LNCAP (cell line): ENCODE measurements around the gene PSAP.

Experiments used
- TF ChIP-seq, protein P1 (sequence below): fragments of 450-650 bp; IDR thresholded peaks from 2 replicates; pipeline ENCODE4 v1.5.1; 2017; ENCODE audit warnings: mild to moderate bottlenecking

PSAP gene

DNA sequence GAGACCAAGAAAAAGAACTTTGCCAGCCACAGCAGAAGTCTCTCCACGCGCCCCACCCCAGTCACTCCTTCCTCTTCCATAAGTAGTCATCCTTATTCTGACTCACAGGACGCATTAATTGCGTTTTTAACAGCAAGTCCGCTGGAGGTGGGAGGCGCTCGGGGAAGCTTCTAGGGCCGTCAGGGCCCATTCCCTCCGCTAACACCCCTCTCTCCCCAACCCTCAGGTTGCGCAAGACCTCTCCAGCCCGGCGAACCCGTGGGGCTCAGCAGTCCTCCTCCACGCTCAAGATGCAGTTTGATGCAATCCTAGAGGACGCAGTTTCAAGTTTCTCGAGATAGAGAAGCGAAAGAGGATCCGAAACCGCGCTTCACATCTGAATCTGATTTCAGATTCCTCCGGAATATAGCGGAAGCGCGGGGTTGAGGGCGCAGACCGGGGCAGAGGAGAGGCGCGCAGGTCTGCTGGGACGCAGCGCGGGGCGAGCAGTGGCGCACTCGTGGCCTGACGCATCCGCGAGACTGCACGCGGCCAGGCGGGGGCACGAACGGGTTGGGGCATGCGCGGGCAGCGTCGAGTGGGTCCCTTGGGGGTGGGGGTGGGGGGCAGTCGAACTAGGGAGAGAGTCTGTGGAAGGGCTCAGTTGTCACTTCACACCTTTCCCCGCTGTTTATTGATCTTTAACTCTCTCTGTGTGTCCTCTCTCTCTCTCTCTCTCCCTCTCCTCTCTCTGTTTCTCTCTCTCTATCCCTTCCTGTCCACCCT, 37.8 kb upstream of the PSAP start:
- TF ChIP-seq, protein P1, sequence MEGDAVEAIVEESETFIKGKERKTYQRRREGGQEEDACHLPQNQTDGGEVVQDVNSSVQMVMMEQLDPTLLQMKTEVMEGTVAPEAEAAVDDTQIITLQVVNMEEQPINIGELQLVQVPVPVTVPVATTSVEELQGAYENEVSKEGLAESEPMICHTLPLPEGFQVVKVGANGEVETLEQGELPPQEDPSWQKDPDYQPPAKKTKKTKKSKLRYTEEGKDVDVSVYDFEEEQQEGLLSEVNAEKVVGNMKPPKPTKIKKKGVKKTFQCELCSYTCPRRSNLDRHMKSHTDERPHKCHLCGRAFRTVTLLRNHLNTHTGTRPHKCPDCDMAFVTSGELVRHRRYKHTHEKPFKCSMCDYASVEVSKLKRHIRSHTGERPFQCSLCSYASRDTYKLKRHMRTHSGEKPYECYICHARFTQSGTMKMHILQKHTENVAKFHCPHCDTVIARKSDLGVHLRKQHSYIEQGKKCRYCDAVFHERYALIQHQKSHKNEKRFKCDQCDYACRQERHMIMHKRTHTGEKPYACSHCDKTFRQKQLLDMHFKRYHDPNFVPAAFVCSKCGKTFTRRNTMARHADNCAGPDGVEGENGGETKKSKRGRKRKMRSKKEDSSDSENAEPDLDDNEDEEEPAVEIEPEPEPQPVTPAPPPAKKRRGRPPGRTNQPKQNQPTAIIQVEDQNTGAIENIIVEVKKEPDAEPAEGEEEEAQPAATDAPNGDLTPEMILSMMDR: no peak

DNA sequence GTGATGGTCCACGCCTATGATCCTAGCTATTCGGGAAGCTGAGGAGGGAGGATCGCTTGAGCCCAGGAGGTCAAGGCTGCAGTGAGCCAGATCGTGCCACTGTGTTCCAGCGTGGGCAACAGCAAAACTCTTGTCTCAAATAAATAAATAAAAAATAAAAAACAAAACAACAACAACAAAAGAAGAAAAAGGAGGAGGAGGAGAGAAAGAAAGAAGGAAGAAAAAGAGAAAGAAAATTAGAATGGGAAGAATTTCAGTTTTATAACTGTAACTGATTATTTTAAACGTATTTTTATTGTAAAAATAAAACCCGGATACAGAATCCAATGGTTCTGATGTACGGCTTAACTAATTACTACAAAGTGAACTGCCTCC, 37.2 kb upstream of the PSAP start:
- TF ChIP-seq, protein P1: no peak

DNA sequence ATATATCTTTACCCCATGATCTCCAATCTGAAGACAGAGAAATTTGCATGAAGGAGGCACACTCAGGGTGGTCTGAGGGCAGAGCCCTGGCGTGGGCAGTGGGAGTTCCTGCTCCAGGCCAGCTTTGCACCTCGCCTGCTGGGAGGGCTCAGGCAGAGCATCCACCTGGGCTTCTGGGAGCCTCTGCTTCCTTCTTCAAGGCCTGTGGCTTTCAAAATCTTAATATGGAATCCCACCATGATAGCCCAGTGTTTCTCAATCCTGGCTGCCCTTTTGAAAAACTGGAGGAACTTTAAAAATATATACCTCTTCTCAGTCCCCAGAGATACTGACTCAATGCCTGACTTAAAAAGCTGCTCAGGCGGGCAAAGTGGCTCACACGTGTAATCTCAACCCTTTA, 36.7 kb upstream of the PSAP start:
- TF ChIP-seq, protein P1: no peak

DNA sequence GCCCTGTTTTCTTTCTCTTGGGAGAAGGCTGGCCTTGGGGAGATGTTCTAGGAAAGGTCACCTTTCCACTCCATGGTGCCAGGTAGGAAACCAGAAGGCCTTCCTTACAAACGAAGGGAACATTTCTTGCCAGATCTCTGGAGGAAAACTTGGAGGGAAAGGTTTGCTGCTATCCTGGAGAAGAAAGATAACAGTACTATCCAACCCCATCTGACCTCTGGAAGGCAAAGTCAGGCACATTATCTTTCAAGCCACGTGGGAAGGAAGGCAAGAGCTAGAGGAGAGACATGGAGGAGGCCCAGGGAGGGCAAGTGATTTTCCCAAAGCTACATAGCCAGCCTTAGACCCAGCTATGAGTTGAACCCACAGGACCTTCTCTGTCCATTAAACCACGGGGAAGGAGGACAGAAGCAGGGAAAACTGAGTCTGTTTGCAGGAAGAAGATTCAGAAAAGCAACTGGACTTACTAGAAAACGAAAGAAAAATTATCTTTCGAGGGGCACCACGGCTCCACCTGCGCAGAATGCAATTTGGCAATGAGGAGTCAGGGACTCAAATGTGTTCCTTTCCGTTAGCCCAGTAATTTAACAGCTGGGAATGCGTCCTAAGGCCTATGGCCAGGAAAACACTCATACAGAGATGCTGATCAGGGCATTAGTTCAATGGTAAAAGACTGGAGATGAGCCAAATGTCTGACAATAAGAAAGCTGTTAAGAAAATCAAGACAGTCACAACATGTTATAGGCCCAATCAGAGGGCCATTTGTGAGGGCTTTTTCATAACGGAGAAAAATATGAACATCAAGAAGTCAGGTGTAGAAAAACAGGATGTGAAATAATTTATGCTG, 32.0 kb upstream of the PSAP start:
- TF ChIP-seq, protein P1: no peak

DNA sequence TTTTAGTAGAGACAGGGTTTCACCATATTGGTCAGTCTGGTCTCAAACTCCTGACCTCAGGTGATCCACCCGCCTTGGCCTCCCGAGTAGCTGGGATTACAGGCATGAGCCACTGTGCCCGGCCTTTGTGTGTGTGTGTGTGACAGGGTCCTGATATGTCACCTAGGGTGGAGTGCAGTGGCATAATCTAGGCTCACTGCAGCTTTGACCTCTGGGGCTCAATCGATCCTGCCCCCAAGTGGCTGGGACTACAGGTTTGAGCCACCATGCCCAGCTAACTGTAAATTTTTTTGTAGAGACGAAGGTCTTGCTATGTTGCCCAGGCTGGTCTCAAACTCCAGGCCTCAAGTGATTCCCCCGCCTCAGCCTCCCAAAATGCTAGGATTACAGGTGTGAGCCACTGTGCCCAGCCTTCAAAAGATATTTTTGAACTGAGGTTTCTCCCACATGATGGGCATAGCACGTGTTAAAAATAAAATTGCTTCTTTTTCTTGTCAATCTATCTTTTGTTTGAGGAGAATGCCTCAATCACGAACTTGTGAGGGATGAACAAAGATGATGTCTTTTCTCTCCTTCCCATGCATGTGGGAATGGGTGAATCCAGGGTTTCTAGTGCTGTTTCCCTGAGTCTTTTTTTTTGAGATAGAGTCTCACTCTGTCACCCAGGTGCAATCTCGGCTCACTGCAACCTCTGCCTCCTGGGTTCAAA, 30.8 kb upstream of the PSAP start:
- TF ChIP-seq, protein P1: no peak

DNA sequence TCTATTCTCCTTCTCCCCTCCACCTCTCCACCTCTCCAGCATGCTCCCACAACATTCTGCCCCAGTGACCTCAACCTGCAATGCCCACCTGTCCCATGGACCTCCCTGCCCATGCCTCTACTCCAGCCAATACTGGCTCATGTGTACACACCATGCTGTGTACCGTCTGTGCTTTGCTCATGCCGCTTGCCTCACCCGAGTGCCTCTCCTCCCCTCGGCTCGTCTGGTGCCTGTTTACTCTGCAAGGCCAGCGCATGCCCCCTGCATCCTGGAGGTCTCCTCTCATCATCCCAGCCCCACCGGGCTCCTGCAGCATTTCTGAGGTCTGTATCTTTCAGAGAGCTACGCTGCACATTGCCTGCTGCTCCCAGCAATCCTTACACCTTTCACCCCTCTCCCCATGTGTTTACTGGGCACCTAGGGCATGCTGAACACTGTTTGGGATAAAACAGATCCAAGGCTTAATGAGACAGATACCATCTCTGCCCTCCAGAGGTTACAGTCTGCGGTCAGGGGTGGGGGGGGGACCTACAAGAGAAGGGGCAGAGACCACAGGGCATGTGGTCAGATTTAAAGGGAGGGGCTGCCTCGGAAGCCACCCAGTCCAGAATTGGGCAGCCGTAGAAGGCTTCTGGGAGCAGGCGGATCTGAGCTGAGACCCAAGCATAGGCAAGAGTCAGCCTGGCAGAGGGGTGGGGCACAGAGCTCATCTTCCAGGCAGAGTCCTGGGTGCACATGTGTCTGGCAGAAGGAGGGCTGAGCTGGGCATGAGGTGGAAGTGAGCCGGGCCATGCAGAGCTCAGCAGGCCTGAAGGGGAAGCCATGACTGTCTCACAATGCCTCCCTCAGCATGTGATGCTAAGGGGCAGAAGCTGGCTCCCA, 29.6 kb upstream of the PSAP start:
- TF ChIP-seq, protein P1: no peak
